IPS-18c (cell line): ENCODE results near the gene RANBP1.
"Not testable (repeated sequence)": the region's sequence is repeated elsewhere in the genome, so short reads cannot be mapped to it uniquely, and the experiment has no call there.

ENCODE experiments used
- H3K4me3 ChIP-seq: 2 replicates; pipeline ENCODE4 v1.7.0; 2013; ENCODE audit warnings: low read depth, mild to moderate bottlenecking, low read length, moderate library complexity; ENCODE audit not compliant: insufficient read depth
- H3K9me3 ChIP-seq: one replicate; pipeline ENCODE4 v1.6.1; 2013; ENCODE audit warnings: mild to moderate bottlenecking, low read length, moderate library complexity; ENCODE audit not compliant: control insufficient read depth, insufficient read depth

The RANBP1 gene

GRCh38 chr22:20115691-20116375 is at the start of gene RANBP1:
Gene RANBP1 (plus strand): TSS chr22:20116104. CDS start chr22:20116185, 81 bp downstream.
- Histone ChIP-seq H3K9me3 (no peaks in the 10 kb centered on the region), H3K4me3 (peak within 1 kb of the TSS; percentile 82)

GRCh38 chr22:20066617-20067383 is 49.1 kb upstream of the RANBP1 start:
- Histone ChIP-seq H3K9me3 (no peaks in the 10 kb centered on the region), H3K4me3 (no peak overlapping the region)

GRCh38 chr22:20067384-20067682 is 48.6 kb upstream of the RANBP1 start:
- not testable (repeated sequence) for H3K9me3 ChIP-seq, H3K4me3 ChIP-seq

GRCh38 chr22:20068640-20069039 is 47.3 kb upstream of the RANBP1 start:
- H3K4me3 ChIP-seq, result no peak overlapping the region
- no peaks in the 10 kb centered on the region for H3K9me3 ChIP-seq

- no peaks in the 10 kb centered on the region for H3K9me3 ChIP-seq
- no peak overlapping the region for H3K4me3 ChIP-seq
Measured at GRCh38 chr22:20069331-20070042, 46.4 kb upstream of the RANBP1 start.

- Histone ChIP-seq H3K9me3 (no peaks in the 10 kb centered on the region), H3K4me3 (no peak overlapping the region)
Measured at GRCh38 chr22:20071524-20071972, 44.4 kb upstream of the RANBP1 start.

GRCh38 chr22:20076627-20077172 is 39.2 kb upstream of the RANBP1 start:
- Histone ChIP-seq H3K4me3 (no peak overlapping the region), H3K9me3 (no peaks in the 10 kb centered on the region)

GRCh38 chr22:20079745-20080444 is 36.0 kb upstream of the RANBP1 start, which contains the start of gene DGCR8:
Gene DGCR8 (plus strand): TSS chr22:20080241. CDS start chr22:20085964, 5,723 bp downstream.
- Histone ChIP-seq H3K4me3 (peak within 1 kb of the TSS; percentile 90), H3K9me3 (no peaks in the 10 kb centered on the region)

GRCh38 chr22:20080445-20080775 is 35.5 kb upstream of the RANBP1 start:
- Histone ChIP-seq H3K4me3 (peak overlapping the region; percentile 90), H3K9me3 (no peaks in the 10 kb centered on the region)

GRCh38 chr22:20080776-20081654 is 34.9 kb upstream of the RANBP1 start:
- Histone ChIP-seq H3K9me3 (no peaks in the 10 kb centered on the region), H3K4me3 (peak overlapping the region; percentile 90)

GRCh38 chr22:20083157-20083890 is 32.6 kb upstream of the RANBP1 start:
- H3K4me3 ChIP-seq, result no peak overlapping the region
- H3K9me3 ChIP-seq, result no peaks in the 10 kb centered on the region

GRCh38 chr22:20083891-20084546 is 31.9 kb upstream of the RANBP1 start:
- Histone ChIP-seq H3K4me3 (no peak overlapping the region), H3K9me3 (no peaks in the 10 kb centered on the region)

- Histone ChIP-seq H3K9me3 (no peaks in the 10 kb centered on the region), H3K4me3 (no peak overlapping the region)
Measured at GRCh38 chr22:20084547-20085413, 31.1 kb upstream of the RANBP1 start.

GRCh38 chr22:20085651-20086050 is 30.3 kb upstream of the RANBP1 start:
- no peaks in the 10 kb centered on the region for H3K9me3 ChIP-seq
- H3K4me3 ChIP-seq, result no peak overlapping the region
